ENCODE data around the gene IGLON5. TPM values are rescaled to one million over a fixed set of nuclear protein-coding genes. Genes with fewer than 3 reads are reported as not detected.

IGLON5 gene
- polyA plus RNA-seq, 1 experiment = not detected

DNA sequence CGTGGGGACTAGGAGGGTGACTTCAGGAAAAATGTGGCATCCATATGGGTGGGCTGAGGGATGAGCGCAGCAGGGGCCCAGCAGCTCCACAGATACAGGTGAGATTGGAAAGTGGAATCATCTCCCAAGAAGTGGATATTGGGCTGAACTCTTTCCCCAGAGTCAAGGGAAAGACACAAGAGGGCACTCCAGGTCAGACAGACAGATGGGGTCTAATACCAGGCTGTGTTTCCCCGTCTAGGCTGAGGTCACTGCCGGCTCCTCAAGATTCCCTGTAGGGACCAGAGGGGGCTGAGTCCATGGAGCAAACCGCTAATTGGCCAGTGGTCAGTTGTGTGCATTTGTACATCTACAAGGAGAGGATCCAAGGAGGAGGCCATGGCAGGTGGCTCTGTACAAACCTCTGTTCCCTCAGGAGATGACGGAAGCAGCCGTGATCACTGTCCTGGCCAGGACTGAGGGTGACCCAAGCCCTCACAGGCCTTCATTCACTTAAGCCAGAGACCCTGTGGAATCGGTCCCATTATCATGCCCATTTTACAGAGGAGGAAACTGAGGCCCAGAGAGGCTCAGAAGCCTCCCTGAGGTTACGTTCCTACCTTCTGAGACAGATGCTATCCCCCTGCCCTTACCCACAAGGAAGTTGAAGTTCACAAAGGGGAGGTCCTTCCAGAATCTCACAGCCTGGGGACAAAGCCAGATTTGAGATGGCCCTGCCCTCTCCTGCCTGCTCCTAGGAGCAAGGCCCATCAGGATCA, 14.9 kb upstream of the IGLON5 start:
- H3K27ac ChIP-seq (ENCODE audit: low read depth, low read length) = no peak overlapping the region
- ChIA-PET CTCF (no interaction called here), POLR2A (no interaction called here)
- no peaks in the 10 kb centered on the region for H3K27me3 ChIP-seq (ENCODE audit: control insufficient read depth, insufficient read depth, low read length)
- TF ChIP-seq, protein P1, sequence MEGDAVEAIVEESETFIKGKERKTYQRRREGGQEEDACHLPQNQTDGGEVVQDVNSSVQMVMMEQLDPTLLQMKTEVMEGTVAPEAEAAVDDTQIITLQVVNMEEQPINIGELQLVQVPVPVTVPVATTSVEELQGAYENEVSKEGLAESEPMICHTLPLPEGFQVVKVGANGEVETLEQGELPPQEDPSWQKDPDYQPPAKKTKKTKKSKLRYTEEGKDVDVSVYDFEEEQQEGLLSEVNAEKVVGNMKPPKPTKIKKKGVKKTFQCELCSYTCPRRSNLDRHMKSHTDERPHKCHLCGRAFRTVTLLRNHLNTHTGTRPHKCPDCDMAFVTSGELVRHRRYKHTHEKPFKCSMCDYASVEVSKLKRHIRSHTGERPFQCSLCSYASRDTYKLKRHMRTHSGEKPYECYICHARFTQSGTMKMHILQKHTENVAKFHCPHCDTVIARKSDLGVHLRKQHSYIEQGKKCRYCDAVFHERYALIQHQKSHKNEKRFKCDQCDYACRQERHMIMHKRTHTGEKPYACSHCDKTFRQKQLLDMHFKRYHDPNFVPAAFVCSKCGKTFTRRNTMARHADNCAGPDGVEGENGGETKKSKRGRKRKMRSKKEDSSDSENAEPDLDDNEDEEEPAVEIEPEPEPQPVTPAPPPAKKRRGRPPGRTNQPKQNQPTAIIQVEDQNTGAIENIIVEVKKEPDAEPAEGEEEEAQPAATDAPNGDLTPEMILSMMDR (IDR thresholded peaks at IDR 0.05; ENCODE audit: low read depth, low read length) = no peak
- DNase-seq (ENCODE audit: low read depth, low spot score) = no peak
- H3K9me3 ChIP-seq (ENCODE audit: control insufficient read depth, insufficient read depth, low read length) = no peaks in the 10 kb centered on the region; the same call in 1 of the 2 replicates
- H3K4me3 ChIP-seq (ENCODE audit: low read depth, low read length) = no peak overlapping the region

DNA sequence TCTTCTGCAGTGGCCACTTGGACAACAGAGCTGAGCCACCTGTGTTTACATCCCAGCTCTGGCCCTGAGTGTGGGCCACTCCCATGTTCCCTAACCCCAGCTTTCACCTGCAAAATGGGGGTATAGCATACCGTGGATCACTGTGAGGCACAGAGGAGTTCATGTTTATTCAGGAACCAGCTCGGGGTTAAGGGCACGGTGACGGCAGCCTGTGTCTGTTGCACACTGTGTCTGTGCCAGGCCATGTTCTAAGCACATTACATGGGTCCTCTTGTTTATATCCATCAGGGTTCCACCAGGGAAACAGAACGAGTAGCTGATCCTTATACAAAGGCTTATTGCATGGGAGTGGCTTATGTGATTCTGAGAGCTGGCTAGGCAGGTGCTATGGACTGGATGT, 14.0 kb upstream of the IGLON5 start:
- CTCF ChIA-PET = no interaction called here
- H3K27ac ChIP-seq (ENCODE audit: low read depth, low read length) = no peak overlapping the region
- no peaks in the 10 kb centered on the region; the same call in 1 of the 2 replicates for H3K9me3 ChIP-seq (ENCODE audit: control insufficient read depth, insufficient read depth, low read length)

DNA sequence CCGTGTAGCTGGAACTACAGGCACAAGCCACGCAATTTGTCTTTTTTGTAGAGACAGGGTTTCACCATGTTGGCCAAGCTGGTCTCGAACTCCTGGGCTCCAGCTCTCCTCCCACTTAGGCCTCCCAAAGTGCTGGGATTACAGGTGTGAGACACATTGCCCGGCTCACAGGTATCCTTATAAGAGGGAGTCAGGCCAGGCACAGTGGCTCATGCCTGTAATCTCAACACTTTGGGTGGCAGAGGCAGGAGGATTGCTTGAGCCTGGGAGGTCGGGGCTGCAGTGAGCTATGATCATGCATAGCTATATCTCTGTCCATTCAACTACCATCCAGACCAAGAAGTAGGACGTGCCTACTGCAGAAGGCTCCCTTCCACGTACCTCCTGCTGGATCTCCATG, 10.2 kb upstream of the IGLON5 start:
- TF ChIP-seq, protein P1 (IDR thresholded peaks at IDR 0.05; ENCODE audit: low read depth, low read length) = no peak
- ChIA-PET POLR2A (no interaction called here), CTCF (no interaction called here)
- Histone ChIP-seq H3K4me3 (ENCODE audit: low read depth, low read length) (no peak overlapping the region), H3K27me3 (ENCODE audit: control insufficient read depth, insufficient read depth, low read length) (no peaks in the 10 kb centered on the region), H3K9me3 (ENCODE audit: control insufficient read depth, insufficient read depth, low read length) (no peaks in the 10 kb centered on the region; the same call in 1 of the 2 replicates), H3K27ac (ENCODE audit: low read depth, low read length) (no peak overlapping the region)
- DNase-seq (ENCODE audit: low read depth, low spot score) = no peak

More for the DNA sequence above, 14.0 kb upstream of the IGLON5 start:
- Histone ChIP-seq H3K27me3 (ENCODE audit: control insufficient read depth, insufficient read depth, low read length) (no peaks in the 10 kb centered on the region), H3K4me3 (ENCODE audit: low read depth, low read length) (no peak overlapping the region)
- POLR2A ChIA-PET = no interaction called here
- no peak for DNase-seq (ENCODE audit: low read depth, low spot score)
- TF ChIP-seq, protein P1 (IDR thresholded peaks at IDR 0.05; ENCODE audit: low read depth, low read length) = no peak

DNA sequence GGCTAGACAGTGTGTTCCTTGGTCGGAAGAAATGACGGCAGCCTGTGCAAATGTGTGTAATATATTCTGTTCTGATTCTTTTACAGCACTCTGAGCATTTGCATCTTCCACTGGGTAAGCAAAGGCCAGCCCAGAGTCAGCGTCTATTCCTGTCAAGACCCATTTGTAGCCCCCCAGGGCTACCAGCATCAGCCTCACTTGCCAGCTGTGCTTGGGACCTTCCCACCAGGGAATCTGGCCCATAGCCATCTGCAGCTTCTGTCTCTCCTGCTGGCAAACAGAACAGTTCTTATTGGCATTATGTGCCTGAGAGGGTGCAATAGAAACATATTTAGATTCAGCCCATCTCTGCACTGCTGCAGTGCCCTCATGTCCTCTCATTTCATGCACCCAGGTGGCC, 6.0 kb upstream of the IGLON5 start:
- TF ChIP-seq, protein P1 (IDR thresholded peaks at IDR 0.05; ENCODE audit: low read depth, low read length) = no peak
- Histone ChIP-seq H3K4me3 (ENCODE audit: low read depth, low read length) (no peak overlapping the region), H3K27me3 (ENCODE audit: control insufficient read depth, insufficient read depth, low read length) (no peaks in the 10 kb centered on the region), H3K27ac (ENCODE audit: low read depth, low read length) (no peak overlapping the region), H3K9me3 (ENCODE audit: control insufficient read depth, insufficient read depth, low read length) (no peaks in the 10 kb centered on the region)
- ChIA-PET POLR2A (no interaction called here), CTCF (no interaction called here)
- DNase-seq (ENCODE audit: low read depth, low spot score) = no peak

DNA sequence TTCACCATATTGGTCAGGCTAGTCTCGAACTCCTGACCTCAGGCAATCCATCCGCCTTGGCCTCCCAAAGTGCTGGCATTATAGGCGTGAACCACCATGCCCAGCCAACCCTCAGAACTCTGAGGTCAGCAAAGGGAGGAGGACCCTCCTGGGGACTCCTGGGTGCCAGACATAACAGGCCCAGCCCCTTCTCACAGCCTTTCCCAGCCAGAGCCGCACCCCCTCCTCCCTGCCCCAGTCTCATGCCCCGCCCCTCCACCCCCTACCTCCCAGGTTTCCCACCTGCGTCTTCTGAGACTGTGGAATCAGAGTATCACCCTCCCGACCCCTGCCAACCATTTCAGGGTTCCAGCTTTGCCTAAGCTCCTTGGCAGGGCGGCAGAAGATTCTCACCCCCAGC, 5.2 kb downstream of the IGLON5 start:
- Histone ChIP-seq H3K9me3 (ENCODE audit: control insufficient read depth, insufficient read depth, low read length) (no peaks in the 10 kb centered on the region; the same call in 1 of the 2 replicates), H3K27me3 (ENCODE audit: control insufficient read depth, insufficient read depth, low read length) (peaks cover 14% of the 10 kb centered on the region), H3K4me3 (ENCODE audit: low read depth, low read length) (no peak overlapping the region), H3K27ac (ENCODE audit: low read depth, low read length) (no peak overlapping the region)
- ChIA-PET CTCF (no interaction called here), POLR2A (no interaction called here)
- TF ChIP-seq, protein P1 (IDR thresholded peaks at IDR 0.05; ENCODE audit: low read depth, low read length) = no peak
- DNase-seq (ENCODE audit: low read depth, low spot score) = no peak
